Prostate gland (tissue), 2 donors: ENCODE results near the gene CDK1. TPM values are rescaled to one million over a fixed set of nuclear protein-coding genes. Genes with fewer than 3 reads are reported as not detected.

Source experiments
- DNase-seq: peaks from one replicate; pipeline ENCODE4 v3.0.0-alpha.2; 2019; ENCODE audit warnings: low spot score
- H3K27ac ChIP-seq, 2 donors: fragments of 200-600 bp; sonication (generic); 2 replicates each; pipeline ENCODE4 v1.5.1; 2017 to 2019
- H3K27me3 ChIP-seq: fragments of 200-600 bp; sonication (generic); replicated peaks from 2 replicates; pipeline ENCODE4 v1.5.1; 2019; ENCODE audit not compliant: insufficient read depth
- H3K36me3 ChIP-seq, 2 donors: fragments of 200-600 bp; sonication (generic); 1 replicate in 1 of 2; 2 replicates in 1 of 2; pipeline versions ENCODE4 v1.5.1 to v1.8.1; 2017 to 2019
- H3K4me1 ChIP-seq: fragments of 200-600 bp; sonication (generic); replicated peaks from 2 replicates; pipeline ENCODE4 v1.5.1; 2019
- H3K4me3 ChIP-seq, 2 donors: fragments of 200-600 bp; sonication (generic); 2 replicates each; pipeline ENCODE4 v1.5.1; 2017 to 2019
- H3K9me3 ChIP-seq: fragments of 200-600 bp; sonication (generic); 2 replicates; pipeline ENCODE4 v1.5.1; 2017
- POLR2A ChIP-seq: fragments of 450-650 bp; IDR thresholded peaks from one replicate; pipeline ENCODE4 v1.6.1; 2016; ENCODE audit warnings: antibody characterized with exemption, mild to moderate bottlenecking
- POLR2AphosphoS5 ChIP-seq: sonication (generic); formaldehyde crosslinking; IDR thresholded peaks from one replicate; pipeline ENCODE4 v1.6.1; 2017; ENCODE audit warnings: antibody characterized with exemption
- WGBS: methylation state at CpG from one replicate; pipeline ENCODE4 v1.1.5; 2018; 5-methylcytosine and 5-hydroxymethylcytosine counted together
- intact Hi-C: fragments of 100-400 bp; cut with DNase I; formaldehyde crosslinking; loops from one replicate; pipeline ENCODE4 v1.14.2; 2022
- total RNA-seq, 2 donors: library from RNA; depleted of rRNA; stranded (reverse); fragments of >200 nt; gene quantifications; one replicate each; pipeline ENCODE4 v1.1.0, GENCODE V29; 2016
- TF ChIP-seq, protein P1 (sequence below), 4 experiments: fragments of 200-600 bp in 2 of 4; fragments of 450-650 bp in 2 of 4; sonication (generic) in 2 of 4; IDR thresholded peaks; 1 replicate in 3 of 4; 2 replicates in 1 of 4; pipeline ENCODE4 v1.5.1; 2016 to 2019; ENCODE audit warnings: antibody characterized with exemption in 4 of 4, mild to moderate bottlenecking in 2 of 4, moderate library complexity in 2 of 4

The CDK1 gene
- total RNA-seq, 2 donors from 2014 or later, result 5.3 to 5.7 TPM

DNA sequence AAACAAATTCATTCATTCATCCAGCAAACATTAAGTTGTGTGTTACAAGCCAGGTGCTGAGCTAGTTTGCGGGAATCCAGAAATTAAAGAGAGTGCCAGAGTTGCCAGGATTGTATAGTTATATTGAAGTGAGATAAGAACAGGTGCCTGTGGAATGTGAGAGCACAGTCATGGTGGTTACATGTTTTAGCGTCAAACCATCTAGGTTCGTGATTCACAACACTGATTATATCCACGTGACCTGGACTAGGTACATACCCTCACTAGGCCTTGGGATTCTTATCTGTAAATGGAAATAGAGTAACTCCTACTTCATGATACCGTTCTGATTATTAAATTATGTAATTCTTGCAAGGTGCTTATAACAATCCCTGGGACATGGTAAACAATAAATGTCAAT, 24.5 kb upstream of the CDK1 start:
- Histone ChIP-seq H3K9me3 (no peaks in the 10 kb centered on the region), H3K36me3 (no peaks in the 10 kb centered on the region), H3K27me3 (no peaks in the 10 kb centered on the region), H3K4me1 (no peaks in the 10 kb centered on the region), H3K27ac (no peak overlapping the region), H3K4me3 (no peak overlapping the region)
- 82% methylated on average over 5 of the region's 5 CpGs for WGBS
- TF ChIP-seq POLR2A (no peak), POLR2AphosphoS5 (no peak)
- TF ChIP-seq, protein P1, sequence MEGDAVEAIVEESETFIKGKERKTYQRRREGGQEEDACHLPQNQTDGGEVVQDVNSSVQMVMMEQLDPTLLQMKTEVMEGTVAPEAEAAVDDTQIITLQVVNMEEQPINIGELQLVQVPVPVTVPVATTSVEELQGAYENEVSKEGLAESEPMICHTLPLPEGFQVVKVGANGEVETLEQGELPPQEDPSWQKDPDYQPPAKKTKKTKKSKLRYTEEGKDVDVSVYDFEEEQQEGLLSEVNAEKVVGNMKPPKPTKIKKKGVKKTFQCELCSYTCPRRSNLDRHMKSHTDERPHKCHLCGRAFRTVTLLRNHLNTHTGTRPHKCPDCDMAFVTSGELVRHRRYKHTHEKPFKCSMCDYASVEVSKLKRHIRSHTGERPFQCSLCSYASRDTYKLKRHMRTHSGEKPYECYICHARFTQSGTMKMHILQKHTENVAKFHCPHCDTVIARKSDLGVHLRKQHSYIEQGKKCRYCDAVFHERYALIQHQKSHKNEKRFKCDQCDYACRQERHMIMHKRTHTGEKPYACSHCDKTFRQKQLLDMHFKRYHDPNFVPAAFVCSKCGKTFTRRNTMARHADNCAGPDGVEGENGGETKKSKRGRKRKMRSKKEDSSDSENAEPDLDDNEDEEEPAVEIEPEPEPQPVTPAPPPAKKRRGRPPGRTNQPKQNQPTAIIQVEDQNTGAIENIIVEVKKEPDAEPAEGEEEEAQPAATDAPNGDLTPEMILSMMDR (IDR thresholded peaks at IDR 0.05), result no peak
- no peak for DNase-seq
- intact Hi-C loops, result no loop called here

DNA sequence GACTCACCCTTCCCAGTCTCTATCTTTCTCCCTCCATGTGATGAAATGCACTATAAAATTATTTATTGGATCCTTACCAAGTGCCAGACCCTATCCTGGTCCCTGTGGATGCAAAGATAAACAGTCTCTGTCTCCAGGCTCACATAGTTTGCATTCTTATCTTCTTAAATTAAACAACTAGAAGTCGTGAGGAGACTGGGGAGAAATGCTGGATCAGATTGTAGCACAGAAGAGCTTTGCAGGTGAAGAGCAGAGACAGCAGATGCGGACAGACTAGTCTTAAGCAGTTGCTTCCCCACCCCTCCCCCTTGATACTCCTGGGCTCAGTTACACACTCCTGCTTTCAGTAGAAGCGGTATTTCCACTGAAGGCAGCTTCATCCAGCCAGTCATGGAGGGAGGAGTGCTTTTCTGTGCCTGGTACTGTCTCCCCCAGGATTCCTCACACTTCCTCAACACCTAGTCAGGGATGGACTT, 20.8 kb upstream of the CDK1 start:
- Histone ChIP-seq H3K4me1 (no peaks in the 10 kb centered on the region), H3K4me3 (no peak overlapping the region), H3K36me3 (no peaks in the 10 kb centered on the region), H3K27ac (no peak overlapping the region), H3K9me3 (no peaks in the 10 kb centered on the region), H3K27me3 (no peaks in the 10 kb centered on the region)
- WGBS, result 24% methylated on average over 3 of the region's 3 CpGs
- intact Hi-C loops, result no loop called here
- TF ChIP-seq POLR2A (no peak), POLR2AphosphoS5 (no peak)
- TF ChIP-seq, protein P1 (IDR thresholded peaks at IDR 0.05), result no peak
- no peak for DNase-seq

DNA sequence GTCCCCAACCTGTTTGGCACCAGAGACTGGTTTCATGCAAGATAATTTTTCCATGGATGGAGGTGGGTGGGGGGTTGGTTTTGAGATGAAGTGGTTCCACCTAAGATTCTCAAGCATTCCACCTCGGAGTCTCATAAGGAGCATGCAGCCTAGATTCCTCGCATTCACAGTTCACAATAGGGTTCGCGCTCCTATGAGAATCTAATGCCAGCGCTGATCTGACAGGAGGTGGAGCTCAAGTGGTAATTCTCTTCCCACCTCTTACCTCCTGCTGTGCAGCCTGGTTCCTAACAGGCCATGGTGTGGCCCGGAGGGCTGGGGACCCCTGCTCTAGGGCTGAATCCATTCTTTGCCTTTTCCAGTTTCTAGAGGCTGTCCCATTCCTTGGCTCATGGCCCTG, 19.1 kb upstream of the CDK1 start:
- Histone ChIP-seq H3K27ac (no peak overlapping the region), H3K4me3 (no peak overlapping the region), H3K36me3 (no peaks in the 10 kb centered on the region), H3K9me3 (no peaks in the 10 kb centered on the region), H3K27me3 (no peaks in the 10 kb centered on the region), H3K4me1 (no peaks in the 10 kb centered on the region)
- intact Hi-C loops, result no loop called here
- TF ChIP-seq, protein P1 (IDR thresholded peaks at IDR 0.05), result no peak
- TF ChIP-seq POLR2AphosphoS5 (no peak), POLR2A (no peak)
- DNase-seq, result no peak
- 92% methylated on average over 6 of the region's 6 CpGs for WGBS

DNA sequence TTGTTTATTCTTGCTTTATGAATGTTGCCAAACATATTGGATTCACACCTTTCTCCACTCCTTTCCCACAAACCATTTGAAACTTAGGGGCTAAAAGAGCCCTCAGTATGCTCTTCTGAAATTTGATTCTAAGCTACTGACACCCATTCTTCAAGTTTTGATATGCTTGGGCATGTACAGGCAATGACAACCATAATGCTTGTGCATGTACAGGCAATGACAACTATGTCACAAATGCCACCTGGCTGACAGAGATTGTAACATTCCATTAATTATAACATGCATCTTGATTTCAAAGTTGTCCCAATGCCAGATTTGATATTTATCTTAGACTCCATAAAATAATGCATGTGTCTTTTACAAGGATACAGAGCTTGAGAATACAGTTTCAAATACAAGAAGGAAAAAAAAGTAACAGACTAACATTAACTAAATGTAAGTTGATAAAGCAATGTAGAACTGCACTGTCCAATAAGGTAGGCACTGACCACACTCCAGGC, 17.5 kb upstream of the CDK1 start:
- TF ChIP-seq, protein P1 (IDR thresholded peaks at IDR 0.05), result no peak
- peak; percentile 70 for TF ChIP-seq POLR2AphosphoS5

DNA sequence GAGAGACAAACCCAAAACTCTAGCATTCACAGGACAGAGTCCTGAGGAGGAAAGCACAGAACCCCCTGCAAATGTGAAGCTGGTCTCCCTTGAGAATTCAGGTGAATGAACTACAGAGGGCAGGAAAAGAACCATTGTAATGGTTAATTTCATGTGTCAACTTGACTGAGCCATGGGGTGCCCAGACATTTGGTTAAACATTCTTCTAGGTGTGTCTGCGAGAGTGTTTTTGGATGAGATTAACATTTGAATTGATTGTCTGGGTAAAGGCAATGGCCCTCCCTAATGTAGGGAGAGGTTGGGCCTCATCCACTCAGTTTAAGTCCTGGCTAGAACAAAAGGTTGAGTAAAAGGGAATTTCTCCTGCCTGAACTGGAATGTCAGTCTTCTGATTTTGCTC, 15.7 kb upstream of the CDK1 start:
- H3K4me1 ChIP-seq, result no peaks in the 10 kb centered on the region
- H3K9me3 ChIP-seq, result no peaks in the 10 kb centered on the region
- no peaks in the 10 kb centered on the region for H3K27me3 ChIP-seq
- no peak overlapping the region for H3K27ac ChIP-seq
- TF ChIP-seq, protein P1 (IDR thresholded peaks at IDR 0.05), result no peak
- TF ChIP-seq POLR2A (no peak), POLR2AphosphoS5 (no peak)
- intact Hi-C loops, result no loop called here
- WGBS, result 91% methylated on average over 1 of the region's 1 CpG
- H3K4me3 ChIP-seq, result no peak overlapping the region
- H3K36me3 ChIP-seq, result no peaks in the 10 kb centered on the region
- DNase-seq, result no peak

More for the DNA sequence above, 17.5 kb upstream of the CDK1 start:
- no peaks in the 10 kb centered on the region for H3K36me3 ChIP-seq
- peak; percentile 11 for DNase-seq
- H3K27ac ChIP-seq, result no peak overlapping the region
- intact Hi-C loops, result no loop called here
- no peaks in the 10 kb centered on the region for H3K4me1 ChIP-seq
- H3K27me3 ChIP-seq, result no peaks in the 10 kb centered on the region
- no peak overlapping the region for H3K4me3 ChIP-seq
- H3K9me3 ChIP-seq, result no peaks in the 10 kb centered on the region
